Loucy (cell line): Measurements from ENCODE around the gene KCNK5.

Source experiments
- H2AFZ ChIP-seq: fragments of 200-600 bp; sonication (generic); 2 replicates; pipeline ENCODE4 v1.6.0; 2016; ENCODE audit warnings: antibody characterized with exemption, mild to moderate bottlenecking, low read length, moderate library complexity
- H3F3A ChIP-seq: fragments of 200-600 bp; 2 replicates; pipeline ENCODE4 v1.6.0; 2016; ENCODE audit warnings: antibody characterized with exemption, low read depth, mild to moderate bottlenecking
- H3K27me3 ChIP-seq: fragments of 200-600 bp; sonication (generic); 2 replicates; pipeline ENCODE4 v1.6.1; 2014; ENCODE audit warnings: low read length, mild to moderate bottlenecking; ENCODE audit not compliant: insufficient read depth, poor library complexity, severe bottlenecking
- H3K36me3 ChIP-seq: fragments of 200-600 bp; sonication (generic); 2 replicates; pipeline ENCODE4 v1.6.1; 2016; ENCODE audit warnings: low read length; ENCODE audit not compliant: insufficient read depth
- H3K4me1 ChIP-seq: fragments of 200-600 bp; sonication (generic); 2 replicates; pipeline ENCODE4 v1.5.1; 2014; ENCODE audit warnings: low read length, mild to moderate bottlenecking; ENCODE audit not compliant: insufficient read depth, poor library complexity, severe bottlenecking
- H3K4me2 ChIP-seq: fragments of 200-600 bp; sonication (generic); 2 replicates; pipeline ENCODE4 v1.6.0; 2014; ENCODE audit warnings: antibody characterized with exemption, low read length, low read depth, mild to moderate bottlenecking; ENCODE audit not compliant: poor library complexity, severe bottlenecking
- H3K4me3 ChIP-seq: fragments of 200-600 bp; sonication (generic); 2 replicates; pipeline ENCODE4 v1.5.1; 2014; ENCODE audit warnings: low read length, mild to moderate bottlenecking, mixed read lengths; ENCODE audit not compliant: poor library complexity, severe bottlenecking
- H3K79me2 ChIP-seq: fragments of 200-600 bp; sonication (generic); 2 replicates; pipeline ENCODE4 v1.6.1; 2014; ENCODE audit warnings: low read length; ENCODE audit not compliant: insufficient read depth
- H3K9ac ChIP-seq: fragments of 200-600 bp; sonication (generic); 2 replicates; pipeline ENCODE4 v1.6.0; 2014; ENCODE audit warnings: mild to moderate bottlenecking, low read depth, low read length, moderate library complexity; ENCODE audit not compliant: poor library complexity, severe bottlenecking
- H3K9me2 ChIP-seq: fragments of 200-600 bp; sonication (generic); replicated peaks from 2 replicates; pipeline ENCODE4 v1.6.1; 2016; ENCODE audit warnings: low read depth, low read length, mixed read lengths
- H3K9me3 ChIP-seq: fragments of 200-600 bp; sonication (generic); 2 replicates; pipeline ENCODE4 v1.6.1; 2014; ENCODE audit warnings: mild to moderate bottlenecking, antibody characterized with exemption, low read length, low read depth; ENCODE audit not compliant: insufficient read depth
- H4K20me1 ChIP-seq: fragments of 200-600 bp; sonication (generic); 2 replicates; pipeline ENCODE4 v1.6.0; 2014; ENCODE audit warnings: antibody characterized with exemption, low read length, mild to moderate bottlenecking; ENCODE audit not compliant: insufficient read depth, poor library complexity, severe bottlenecking
- CTCF ChIP-seq: fragments of 200-600 bp; sonication (generic); conservative IDR thresholded peaks from 2 replicates; pipeline ENCODE4 v1.5.1; 2014; ENCODE audit warnings: mild to moderate bottlenecking, antibody characterized with exemption, low read length
- EZH2phosphoT487 ChIP-seq: fragments of 200-600 bp; IDR thresholded peaks from 2 replicates; pipeline ENCODE4 v1.6.1; 2018; ENCODE audit warnings: antibody characterized with exemption, mild to moderate bottlenecking, moderate library complexity, borderline replicate concordance

The KCNK5 gene

GRCh38 chr6:39199231-39199940 is 29.9 kb downstream of the KCNK5 start:
- Histone ChIP-seq H3K36me3 (peaks cover 14% of the 10 kb centered on the region; the same call in 1 of the 2 replicates), H3K27me3 (no peaks in the 10 kb centered on the region), H3F3A (no peaks in the 10 kb centered on the region), H3K4me2 (no peak overlapping the region), H3K79me2 (no peaks in the 10 kb centered on the region), H3K9ac (no peak overlapping the region), H2AFZ (no peak overlapping the region), H3K4me3 (no peak overlapping the region), H3K4me1 (no peaks in the 10 kb centered on the region), H3K9me2 (no peaks in the 10 kb centered on the region), H3K9me3 (no peaks in the 10 kb centered on the region), H4K20me1 (no peaks in the 10 kb centered on the region)
- TF ChIP-seq CTCF = no peak
- no peak for TF ChIP-seq EZH2phosphoT487

- H3K79me2 ChIP-seq = no peaks in the 10 kb centered on the region
- H3K27me3 ChIP-seq = no peaks in the 10 kb centered on the region
- H3K9me2 ChIP-seq = no peaks in the 10 kb centered on the region
- H3K36me3 ChIP-seq = peaks cover 23% of the 10 kb centered on the region; the same call in 1 of the 2 replicates
- H3K9me3 ChIP-seq = no peaks in the 10 kb centered on the region
- no peak overlapping the region for H3K9ac ChIP-seq
- H3K4me1 ChIP-seq = no peaks in the 10 kb centered on the region
- H3K4me2 ChIP-seq = no peak overlapping the region
- TF ChIP-seq EZH2phosphoT487 (no peak), CTCF (no peak)
- no peak overlapping the region for H2AFZ ChIP-seq
- no peaks in the 10 kb centered on the region for H4K20me1 ChIP-seq
- H3K4me3 ChIP-seq = no peak overlapping the region
- no peaks in the 10 kb centered on the region for H3F3A ChIP-seq
Observed at GRCh38 chr6:39198528-39198927, 30.7 kb downstream of the KCNK5 start.

- H3K4me2 ChIP-seq = no peak overlapping the region
- no peak overlapping the region for H3K9ac ChIP-seq
- TF ChIP-seq CTCF (no peak), EZH2phosphoT487 (no peak)
- H3K9me3 ChIP-seq = no peaks in the 10 kb centered on the region
- H2AFZ ChIP-seq = no peak overlapping the region
- no peaks in the 10 kb centered on the region for H3F3A ChIP-seq
- H3K9me2 ChIP-seq = no peaks in the 10 kb centered on the region
- H3K27me3 ChIP-seq = no peaks in the 10 kb centered on the region
- no peaks in the 10 kb centered on the region for H4K20me1 ChIP-seq
- no peaks in the 10 kb centered on the region for H3K79me2 ChIP-seq
- H3K4me3 ChIP-seq = no peak overlapping the region
- H3K4me1 ChIP-seq = no peaks in the 10 kb centered on the region
- peaks cover 23% of the 10 kb centered on the region; the same call in 1 of the 2 replicates for H3K36me3 ChIP-seq
Observed at GRCh38 chr6:39197922-39198500, 31.3 kb downstream of the KCNK5 start.
